HEK293 (cell line): ENCODE data around the gene RCOR1.

Experiments
- CTCF ChIA-PET: fragments of 350-600 bp; formaldehyde crosslinking; extraction: SDS; loops from one replicate; lab custom pipeline; 2021; ENCODE audit warnings: antibody characterized with exemption; lab: Yijun Ruan, JAX
- POLR2A ChIA-PET: fragments of 300-600 bp; formaldehyde crosslinking; extraction: SDS; loops from one replicate; lab custom pipeline; 2020; ENCODE audit warnings: antibody characterized with exemption, inconsistent platforms; lab: Yijun Ruan, JAX
- H3K27ac ChIP-seq: fragments of 200-500 bp; sonication (Bioruptor generic); 2 replicates; pipeline ENCODE4 v1.5.1; 2014; ENCODE audit warnings: low read depth, low read length, control low read depth, inconsistent platforms; ENCODE audit errors: extremely low read depth
- H3K36me3 ChIP-seq, 2 experiments: fragments of 200-500 bp in 1 of 2; sonication (Bioruptor generic) in 1 of 2; 1 replicate in 1 of 2; 2 replicates in 1 of 2; pipeline ENCODE4 v1.5.1; 2014 to 2017; ENCODE audit warnings: inconsistent platforms in 2 of 2, low read length in 2 of 2; ENCODE audit not compliant: control insufficient read depth in 2 of 2, insufficient read depth in 1 of 2
- H3K4me1 ChIP-seq: fragments of 200-500 bp; sonication (Bioruptor generic); 2 replicates; pipeline ENCODE4 v1.5.1; 2014; ENCODE audit warnings: mild to moderate bottlenecking, low read length, inconsistent platforms; ENCODE audit not compliant: control insufficient read depth, insufficient read depth
- H3K4me3 ChIP-seq: 2 replicates; pipeline ENCODE4 v1.5.1; 2011; ENCODE audit warnings: low read depth, mild to moderate bottlenecking, control low read depth, low read length, moderate library complexity
- H3K9me3 ChIP-seq: fragments of 200-500 bp; sonication (Bioruptor generic); 2 replicates; pipeline ENCODE4 v1.5.1; 2014; ENCODE audit warnings: low read depth, low read length, inconsistent platforms; ENCODE audit not compliant: control insufficient read depth, insufficient read depth
- EGR2 ChIP-seq: fragments of 450-650 bp; formaldehyde crosslinking; IDR thresholded peaks from 2 replicates; pipeline ENCODE4 v1.5.1; 2016; ENCODE audit warnings: low read depth, missing biosample characterization, missing genetic modification characterization
- HOXA7 ChIP-seq: sonication (generic); formaldehyde crosslinking; IDR thresholded peaks from 2 replicates; pipeline ENCODE4 v1.8.1; 2022; ENCODE audit warnings: missing genetic modification reagents, borderline replicate concordance
- SCRT2 ChIP-seq: fragments of 450-650 bp; formaldehyde crosslinking; IDR thresholded peaks from 2 replicates; pipeline ENCODE4 v1.5.1; 2016; ENCODE audit warnings: missing biosample characterization, missing genetic modification characterization
- ZEB2 ChIP-seq: fragments of 450-650 bp; formaldehyde crosslinking; IDR thresholded peaks from 2 replicates; pipeline ENCODE4 v1.5.1; 2016; ENCODE audit warnings: missing biosample characterization, missing genetic modification characterization
- ZFHX2 ChIP-seq: fragments of 450-650 bp; formaldehyde crosslinking; conservative IDR thresholded peaks from 2 replicates; pipeline ENCODE4 v1.5.1; 2016; ENCODE audit warnings: missing biosample characterization, missing genetic modification characterization
- ZFP3 ChIP-seq: fragments of 450-650 bp; formaldehyde crosslinking; IDR thresholded peaks from 2 replicates; pipeline ENCODE4 v1.5.1; 2016; ENCODE audit warnings: low read depth, missing biosample characterization, missing genetic modification characterization
- ZNF121 ChIP-seq: fragments of 450-650 bp; formaldehyde crosslinking; IDR thresholded peaks from 2 replicates; pipeline ENCODE4 v1.5.1; 2016; ENCODE audit warnings: missing biosample characterization, missing genetic modification characterization
- ZNF175 ChIP-seq: fragments of 450-650 bp; formaldehyde crosslinking; IDR thresholded peaks from 2 replicates; pipeline ENCODE4 v1.5.1; 2016; ENCODE audit warnings: missing biosample characterization, missing genetic modification characterization
- ZNF266 ChIP-seq: fragments of 450-650 bp; formaldehyde crosslinking; IDR thresholded peaks from 2 replicates; pipeline ENCODE4 v1.5.1; 2016; ENCODE audit warnings: missing biosample characterization, missing genetic modification characterization, low read depth
- ZNF426 ChIP-seq: fragments of 450-650 bp; formaldehyde crosslinking; IDR thresholded peaks from 2 replicates; pipeline ENCODE4 v1.5.1; 2017; ENCODE audit warnings: missing biosample characterization, missing genetic modification characterization, mild to moderate bottlenecking, inconsistent platforms, moderate library complexity
- ZNF629 ChIP-seq: fragments of 450-650 bp; formaldehyde crosslinking; IDR thresholded peaks from 2 replicates; pipeline ENCODE4 v1.5.1; 2017; ENCODE audit warnings: missing biosample characterization, missing genetic modification characterization
- ZNF654 ChIP-seq: fragments of 450-650 bp; formaldehyde crosslinking; IDR thresholded peaks from 2 replicates; pipeline ENCODE4 v1.5.1; 2016; ENCODE audit warnings: low read depth, missing biosample characterization, missing genetic modification characterization
- ZNF660 ChIP-seq: fragments of 450-650 bp; IDR thresholded peaks from 2 replicates; pipeline ENCODE4 v1.5.1; 2018; ENCODE audit warnings: missing biosample characterization, mild to moderate bottlenecking, missing genetic modification characterization
- ZNF664 ChIP-seq: fragments of 450-650 bp; formaldehyde crosslinking; IDR thresholded peaks from 2 replicates; pipeline ENCODE4 v1.5.1; 2016; ENCODE audit warnings: missing biosample characterization, missing genetic modification characterization

Gene RCOR1

DNA sequence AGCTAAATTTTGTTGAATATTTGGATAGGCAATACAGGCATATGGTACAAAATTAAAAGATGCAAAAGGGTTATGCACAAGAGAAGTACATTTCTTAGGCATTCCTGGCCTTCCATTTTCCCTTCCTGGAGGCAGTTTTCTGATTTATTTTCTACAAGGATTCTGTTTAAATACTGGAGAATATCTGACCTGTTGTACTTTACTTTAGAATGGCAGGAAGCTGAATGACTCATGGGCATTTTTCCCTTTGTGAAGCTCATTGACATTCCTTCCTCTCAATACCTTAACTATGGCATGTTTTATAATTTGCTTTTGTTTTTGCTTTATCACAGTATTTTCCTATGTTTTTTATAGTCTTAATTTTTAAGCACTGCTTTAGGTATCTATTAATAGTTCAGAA is 62.7 kb downstream of the RCOR1 start:
- H3K9me3 ChIP-seq, result no peaks in the 10 kb centered on the region
- no peak overlapping the region for H3K27ac ChIP-seq
- H3K4me1 ChIP-seq, result peaks cover 13% of the 10 kb centered on the region
- CTCF ChIA-PET, result interaction anchor here (0.6 to 1.1 kb wide), 3 partner anchors 9 to 130 kb away, joined by 3 read pairs; no protein-coding TSS in a partner anchor
- H3K36me3 ChIP-seq, result no peaks in the 10 kb centered on the region
- TF ChIP-seq SCRT2 (tag by site-specific recombination) (peak; percentile 28; the same call in 1 of the 2 replicates), ZNF426 (tag by site-specific recombination) (no peak)
- TF ChIP-seq, all 188 proteins: peak for 1
- no peak overlapping the region for H3K4me3 ChIP-seq
- POLR2A ChIA-PET, result interaction anchor here (0.5 to 0.7 kb wide), 2 partner anchors 23 to 130 kb away, joined by 4 to 6 read pairs; no protein-coding TSS in a partner anchor

DNA sequence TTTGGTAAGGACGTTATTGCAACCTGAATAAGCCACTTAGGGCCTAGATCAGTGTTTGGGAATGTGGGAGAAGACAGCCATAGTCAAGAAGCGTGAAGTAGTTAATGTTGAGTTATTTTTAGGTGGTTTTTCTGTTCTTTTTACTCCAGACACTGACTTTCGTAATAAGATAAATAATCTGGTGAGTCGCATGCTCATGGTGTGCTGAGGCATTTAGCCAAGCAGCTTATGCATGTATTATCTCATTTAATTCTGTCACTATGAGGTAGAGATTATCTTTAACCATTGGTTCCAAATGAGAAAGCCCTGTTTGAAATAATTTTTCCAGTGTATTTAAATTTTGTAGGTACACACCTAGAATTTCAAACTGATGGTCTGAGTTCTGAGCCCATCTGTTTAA is 67.3 kb downstream of the RCOR1 start:
- Histone ChIP-seq H3K9me3 (no peaks in the 10 kb centered on the region), H3K36me3 (no peaks in the 10 kb centered on the region), H3K27ac (no peak overlapping the region), H3K4me3 (no peak overlapping the region), H3K4me1 (peaks cover 14% of the 10 kb centered on the region)
- CTCF ChIA-PET, result no interaction called here
- POLR2A ChIA-PET, result no interaction called here
- TF ChIP-seq ZEB2 (tag by site-specific recombination) (0 out of 2 replicates have a peak, but pooled peaks have one; percentile 18), ZNF654 (tag by site-specific recombination) (no peak), ZNF660 (tag by site-specific recombination) (0 out of 2 replicates have a peak, but pooled peaks have one; percentile 39), ZNF664 (tag by site-specific recombination) (peak; percentile 98), ZNF629 (tag by site-specific recombination) (0 out of 2 replicates have a peak, but pooled peaks have one; percentile 41)

GRCh38 chr14:102661614-102662013 is 69.2 kb downstream of the RCOR1 start:
- Histone ChIP-seq H3K4me1 (peaks cover 14% of the 10 kb centered on the region), H3K4me3 (no peak overlapping the region)
- TF ChIP-seq ZNF175 (tag by site-specific recombination) (no peak), ZNF121 (tag by site-specific recombination) (peak; percentile 62; the same call in 1 of the 2 replicates), ZFHX2 (tag by site-specific recombination) (no peak)
- TF ChIP-seq, all 188 proteins: peak for 1
- ChIA-PET CTCF (no interaction called here), POLR2A (no interaction called here)
- H3K27ac ChIP-seq, result no peak overlapping the region
- no peaks in the 10 kb centered on the region for H3K9me3 ChIP-seq
- H3K36me3 ChIP-seq, result no peaks in the 10 kb centered on the region

DNA sequence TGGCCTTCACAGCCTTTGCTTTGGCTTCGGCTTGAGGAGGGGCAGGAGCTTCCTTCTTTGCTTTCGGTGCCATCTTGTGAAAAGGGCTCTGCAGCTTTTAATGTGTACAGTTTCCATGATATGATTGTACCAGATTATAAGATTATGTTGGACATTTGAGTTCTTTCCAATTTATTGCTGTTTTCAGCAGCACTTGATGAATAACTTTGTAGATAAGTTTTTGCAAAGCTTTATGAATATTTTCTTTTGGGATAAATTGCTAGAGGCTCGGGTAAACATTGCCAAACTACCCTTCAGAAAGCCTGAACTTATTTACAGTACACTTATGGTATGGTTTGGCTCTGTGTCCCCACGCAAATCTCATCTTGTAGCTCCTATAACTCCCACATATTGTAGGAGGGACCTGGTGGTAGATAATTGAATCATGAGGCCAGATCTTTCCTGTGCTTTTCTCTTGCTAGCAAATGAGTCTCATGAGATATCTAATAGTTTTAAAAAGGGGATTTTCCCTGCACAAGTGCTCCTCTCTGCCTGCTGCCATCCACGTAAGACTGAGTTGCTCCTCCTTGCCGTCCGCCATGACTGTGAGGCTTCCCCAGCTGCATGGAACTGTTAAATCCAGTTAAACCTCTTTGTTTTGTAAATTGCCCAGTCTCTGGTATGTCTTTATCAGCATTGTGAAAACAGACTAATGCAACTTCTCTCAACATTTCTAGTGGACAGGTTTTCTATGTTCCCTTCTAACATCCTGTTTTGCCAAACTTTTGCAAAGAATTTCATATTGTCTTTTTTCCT is 70.4 kb downstream of the RCOR1 start:
- Histone ChIP-seq H3K4me3 (no peak overlapping the region), H3K9me3 (no peaks in the 10 kb centered on the region), H3K27ac (no peak overlapping the region), H3K4me1 (peaks cover 17% of the 10 kb centered on the region), H3K36me3 (no peaks in the 10 kb centered on the region)
- ChIA-PET POLR2A (no interaction called here), CTCF (interaction anchor here (1.2 kb wide), 1 partner anchor 68 kb away, joined by 4 read pairs; no protein-coding TSS in a partner anchor)
- TF ChIP-seq EGR2 (peak; percentile 32; the same call in 1 of the 2 replicates), HOXA7 (no peak), ZFHX2 (tag by site-specific recombination) (peak; percentile 65)

DNA sequence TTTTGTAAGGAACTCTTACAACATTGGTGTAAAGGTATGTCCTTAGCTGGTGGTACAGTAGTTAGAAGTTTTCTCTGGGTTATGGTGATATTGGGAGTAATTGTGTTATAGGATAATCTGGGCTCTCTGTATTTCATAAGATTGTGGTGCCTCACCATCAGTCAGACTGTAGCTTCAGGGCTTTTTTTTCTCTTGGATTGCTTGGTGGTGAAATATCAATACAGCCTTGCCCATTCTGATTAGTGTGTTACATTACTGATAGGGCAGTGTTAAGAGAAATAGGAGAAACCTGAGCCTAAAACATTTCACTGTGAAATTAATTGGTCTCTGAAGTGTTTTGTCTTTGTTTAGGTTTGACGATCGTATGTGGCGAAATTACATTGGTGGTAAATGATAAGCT is 71.0 kb downstream of the RCOR1 start:
- H3K9me3 ChIP-seq, result no peaks in the 10 kb centered on the region
- ChIA-PET CTCF (interaction anchor here (1.0 to 1.2 kb wide), 2 partner anchors 8 to 69 kb away, joined by 3 to 4 read pairs; no protein-coding TSS in a partner anchor), POLR2A (no interaction called here)
- H3K36me3 ChIP-seq, result no peaks in the 10 kb centered on the region
- H3K4me1 ChIP-seq, result peaks cover 23% of the 10 kb centered on the region
- no peak overlapping the region for H3K4me3 ChIP-seq
- no peak overlapping the region for H3K27ac ChIP-seq
- TF ChIP-seq ZNF266, result no peak
- no peak for TF ChIP-seq ZFP3
